Stimulated activated memory B cell treated with anti-CD40 and anti-IgM and Interleukin-4, amounts not matched to agents 10 μg/mL and 1 μg/mL and 100 μg/mL, for 72 hours (primary cell): ENCODE results near the gene CHKA.
"Not testable (repeated sequence)": the region's sequence is repeated elsewhere in the genome, so short reads cannot be mapped to it uniquely, and the experiment has no call there.

ENCODE experiments used
- ATAC-seq: fragments of 150-1000 bp; cut with Tn5 transposase; 2 replicates; pipeline ENCODE4 v1.10.0; 2021
- H3K27ac Mint-ChIP-seq: one replicate; pipeline ENCODE4 v1.8.0; 2022; ENCODE audit warnings: mild to moderate bottlenecking, mixed read lengths
- H3K27me3 Mint-ChIP-seq: one replicate; pipeline ENCODE4 v1.8.0; 2022; ENCODE audit warnings: mixed read lengths
- H3K36me3 Mint-ChIP-seq: one replicate; pipeline ENCODE4 v1.8.0; 2022; ENCODE audit warnings: mixed read lengths
- H3K4me1 Mint-ChIP-seq: one replicate; pipeline ENCODE4 v1.8.0; 2022; ENCODE audit warnings: mixed read lengths
- H3K4me3 Mint-ChIP-seq: one replicate; pipeline ENCODE4 v1.8.0; 2022; ENCODE audit warnings: mild to moderate bottlenecking, moderate library complexity, mixed read lengths
- H3K9me3 Mint-ChIP-seq: one replicate; pipeline ENCODE4 v1.8.0; 2022; ENCODE audit warnings: mixed read lengths

The CHKA gene

GRCh38 chr11:68106165-68106940 is 14.8 kb downstream of the CHKA start:
- Mint-ChIP-seq H3K27ac (no peak overlapping the region), H3K4me3 (no peak overlapping the region), H3K36me3 (peaks cover 20% of the 10 kb centered on the region), H3K9me3 (no peaks in the 10 kb centered on the region), H3K27me3 (no peaks in the 10 kb centered on the region), H3K4me1 (peaks cover 27% of the 10 kb centered on the region)
- no peak for ATAC-seq

- Mint-ChIP-seq H3K4me1 (peaks cover 42% of the 10 kb centered on the region), H3K4me3 (peak overlapping the region; percentile 9), H3K27ac (peak overlapping the region; percentile 64), H3K36me3 (peaks cover 11% of the 10 kb centered on the region), H3K27me3 (no peaks in the 10 kb centered on the region), H3K9me3 (no peaks in the 10 kb centered on the region)
- peak; percentile 68 for ATAC-seq
These were observed 21.4 kb downstream of the CHKA start for GRCh38 chr11:68099474-68100405.

GRCh38 chr11:68099057-68099456 is 22.1 kb downstream of the CHKA start:
- Mint-ChIP-seq H3K4me1 (peaks cover 42% of the 10 kb centered on the region), H3K9me3 (no peaks in the 10 kb centered on the region), H3K27me3 (no peaks in the 10 kb centered on the region), H3K4me3 (no peak overlapping the region), H3K27ac (peak overlapping the region; percentile 64), H3K36me3 (peaks cover 11% of the 10 kb centered on the region)
- no peak for ATAC-seq

- no peaks in the 10 kb centered on the region for H3K36me3 Mint-ChIP-seq
- peaks cover 36% of the 10 kb centered on the region for H3K4me1 Mint-ChIP-seq
- H3K27ac Mint-ChIP-seq = no peak overlapping the region
- no peaks in the 10 kb centered on the region for H3K9me3 Mint-ChIP-seq
- no peak for ATAC-seq
- H3K27me3 Mint-ChIP-seq = no peaks in the 10 kb centered on the region
- H3K4me3 Mint-ChIP-seq = no peak overlapping the region
These were observed 24.2 kb downstream of the CHKA start for GRCh38 chr11:68096962-68097361.

GRCh38 chr11:68093565-68093964 is 27.6 kb downstream of the CHKA start:
- Mint-ChIP-seq H3K9me3 (no peaks in the 10 kb centered on the region), H3K4me3 (no peak overlapping the region), H3K4me1 (peaks cover 22% of the 10 kb centered on the region), H3K27ac (no peak overlapping the region), H3K36me3 (no peaks in the 10 kb centered on the region), H3K27me3 (no peaks in the 10 kb centered on the region)
- no peak for ATAC-seq

GRCh38 chr11:68092946-68093345 is 28.2 kb downstream of the CHKA start:
- H3K36me3 Mint-ChIP-seq, H3K9me3 Mint-ChIP-seq, H3K4me3 Mint-ChIP-seq, ATAC-seq, H3K27me3 Mint-ChIP-seq, H3K27ac Mint-ChIP-seq: not testable (repeated sequence)
- peaks cover 16% of the 10 kb centered on the region for H3K4me1 Mint-ChIP-seq

GRCh38 chr11:68092411-68092810 is 28.8 kb downstream of the CHKA start:
- no peak overlapping the region for H3K27ac Mint-ChIP-seq
- H3K27me3 Mint-ChIP-seq = no peaks in the 10 kb centered on the region
- peaks cover 12% of the 10 kb centered on the region for H3K4me1 Mint-ChIP-seq
- no peak overlapping the region for H3K4me3 Mint-ChIP-seq
- H3K9me3 Mint-ChIP-seq = no peaks in the 10 kb centered on the region
- no peak for ATAC-seq
- H3K36me3 Mint-ChIP-seq = no peaks in the 10 kb centered on the region

GRCh38 chr11:68090706-68091105 is 30.5 kb downstream of the CHKA start:
- Mint-ChIP-seq H3K27me3 (no peaks in the 10 kb centered on the region), H3K4me1 (peaks cover 12% of the 10 kb centered on the region), H3K4me3 (no peak overlapping the region), H3K36me3 (no peaks in the 10 kb centered on the region), H3K9me3 (no peaks in the 10 kb centered on the region), H3K27ac (no peak overlapping the region)
- ATAC-seq = peak; percentile 54

- Mint-ChIP-seq H3K27ac (no peak overlapping the region), H3K9me3 (no peaks in the 10 kb centered on the region), H3K36me3 (no peaks in the 10 kb centered on the region), H3K27me3 (no peaks in the 10 kb centered on the region), H3K4me3 (no peak overlapping the region), H3K4me1 (peaks cover 12% of the 10 kb centered on the region)
- no peak for ATAC-seq
These were observed 30.9 kb downstream of the CHKA start for GRCh38 chr11:68090287-68090686.

GRCh38 chr11:68089679-68090078 is 31.5 kb downstream of the CHKA start:
- peaks cover 12% of the 10 kb centered on the region for H3K4me1 Mint-ChIP-seq
- H3K27me3 Mint-ChIP-seq = no peaks in the 10 kb centered on the region
- ATAC-seq = no peak
- no peaks in the 10 kb centered on the region for H3K9me3 Mint-ChIP-seq
- H3K36me3 Mint-ChIP-seq = no peaks in the 10 kb centered on the region
- H3K4me3 Mint-ChIP-seq = no peak overlapping the region
- no peak overlapping the region for H3K27ac Mint-ChIP-seq

GRCh38 chr11:68083517-68083916 is 37.7 kb downstream of the CHKA start:
- Mint-ChIP-seq H3K9me3 (no peaks in the 10 kb centered on the region), H3K27me3 (no peaks in the 10 kb centered on the region), H3K27ac (no peak overlapping the region), H3K36me3 (peaks cover 6% of the 10 kb centered on the region), H3K4me1 (peaks cover under 1% of the 10 kb centered on the region), H3K4me3 (no peak overlapping the region)
- no peak for ATAC-seq

- Mint-ChIP-seq H3K36me3 (peaks cover 12% of the 10 kb centered on the region), H3K4me3 (no peak overlapping the region), H3K27me3 (no peaks in the 10 kb centered on the region), H3K4me1 (peaks cover 11% of the 10 kb centered on the region), H3K9me3 (no peaks in the 10 kb centered on the region), H3K27ac (no peak overlapping the region)
- ATAC-seq = no peak
These were observed 38.7 kb downstream of the CHKA start for GRCh38 chr11:68082481-68082880.

GRCh38 chr11:68081691-68082090 is 39.5 kb downstream of the CHKA start:
- no peak overlapping the region for H3K4me3 Mint-ChIP-seq
- H3K4me1 Mint-ChIP-seq = peaks cover 15% of the 10 kb centered on the region
- ATAC-seq = no peak
- H3K9me3 Mint-ChIP-seq = no peaks in the 10 kb centered on the region
- no peak overlapping the region for H3K27ac Mint-ChIP-seq
- peaks cover 12% of the 10 kb centered on the region for H3K36me3 Mint-ChIP-seq
- no peaks in the 10 kb centered on the region for H3K27me3 Mint-ChIP-seq

GRCh38 chr11:68080860-68081259 is 40.3 kb downstream of the CHKA start:
- Mint-ChIP-seq H3K36me3 (peaks cover 12% of the 10 kb centered on the region), H3K4me1 (peaks cover 15% of the 10 kb centered on the region), H3K27me3 (no peaks in the 10 kb centered on the region), H3K4me3 (no peak overlapping the region), H3K27ac (no peak overlapping the region), H3K9me3 (no peaks in the 10 kb centered on the region)
- no peak for ATAC-seq

GRCh38 chr11:68077617-68078582 is 43.3 kb downstream of the CHKA start:
- Mint-ChIP-seq H3K27ac (peak overlapping the region; percentile 5), H3K27me3 (no peaks in the 10 kb centered on the region), H3K4me3 (no peak overlapping the region), H3K4me1 (peaks cover 15% of the 10 kb centered on the region), H3K9me3 (no peaks in the 10 kb centered on the region), H3K36me3 (peaks cover 25% of the 10 kb centered on the region)
- peak; percentile 79 for ATAC-seq
